Activated gamma-delta T cell treated with anti-CD3 and anti-CD28 coated beads, Interleukin-2, amount 50 U/mL, for 16 hours (primary cell): ENCODE measurements around the gene SLC38A6.
"Not testable (repeated sequence)": the region's sequence is repeated elsewhere in the genome, so short reads cannot be mapped to it uniquely, and the experiment has no call there.

Experiments
- DNase-seq: peaks from one replicate; pipeline ENCODE4 v3.0.0-alpha.2; 2020; ENCODE audit warnings: low read depth

Gene SLC38A6

DNA sequence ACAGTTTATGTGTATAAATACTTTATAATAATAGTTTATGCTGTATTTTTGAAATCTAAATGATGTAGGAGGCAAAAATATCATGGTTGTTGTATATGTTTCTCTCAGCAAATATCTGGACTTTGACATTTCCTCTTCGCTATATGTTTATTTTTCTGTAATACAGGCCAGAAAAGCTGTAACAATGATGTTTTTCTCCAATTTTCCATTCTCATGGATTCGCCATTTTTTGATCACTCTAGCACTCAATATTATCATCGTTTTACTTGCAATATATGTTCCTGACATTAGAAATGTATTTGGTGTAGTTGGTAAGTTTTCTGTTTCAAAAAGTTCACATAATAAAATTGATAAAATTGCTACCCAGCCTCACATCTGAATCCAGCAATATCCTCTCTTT lies 70.6 kb downstream of the SLC38A6 start:
- DNase-seq: no peak

DNA sequence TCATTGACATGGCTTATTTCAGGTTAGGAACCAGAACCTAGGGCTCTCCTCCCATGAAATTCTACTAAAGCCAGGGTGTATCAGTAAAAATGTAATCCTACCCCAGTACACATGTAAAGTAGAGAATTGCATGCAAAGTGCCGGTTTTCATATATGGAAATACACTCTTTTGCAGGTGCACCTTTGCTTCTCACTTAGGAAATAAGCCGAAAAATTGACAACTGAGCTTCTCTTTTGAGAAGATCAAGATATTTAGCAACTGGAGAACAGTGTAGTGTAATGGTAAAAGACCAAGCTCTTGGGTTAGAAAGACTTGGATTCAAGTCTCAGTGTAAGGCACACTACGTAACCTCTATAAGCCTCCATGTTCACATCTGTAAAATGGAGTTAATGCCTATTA lies 82.4 kb downstream of the SLC38A6 start:
- DNase-seq: no peak

DNA sequence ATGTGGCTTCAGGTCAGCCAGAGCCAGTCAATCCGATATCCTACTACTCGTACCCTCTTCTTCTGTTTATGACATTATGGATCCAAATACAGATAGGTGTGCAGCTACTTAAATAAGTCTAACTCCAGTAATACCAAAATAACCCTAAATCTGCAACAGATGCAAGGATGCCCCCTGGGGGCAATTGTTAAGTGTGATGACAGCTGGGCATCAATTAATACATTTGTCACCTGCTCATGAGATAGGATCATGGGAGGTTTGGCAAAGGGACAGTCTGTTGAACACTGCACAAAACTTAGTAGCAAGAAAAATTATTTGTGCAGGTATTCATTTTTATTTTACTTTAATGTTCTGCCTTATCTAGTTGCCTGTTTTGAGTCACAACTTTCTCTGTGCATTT lies 83.2 kb downstream of the SLC38A6 start:
- no peak for DNase-seq

DNA sequence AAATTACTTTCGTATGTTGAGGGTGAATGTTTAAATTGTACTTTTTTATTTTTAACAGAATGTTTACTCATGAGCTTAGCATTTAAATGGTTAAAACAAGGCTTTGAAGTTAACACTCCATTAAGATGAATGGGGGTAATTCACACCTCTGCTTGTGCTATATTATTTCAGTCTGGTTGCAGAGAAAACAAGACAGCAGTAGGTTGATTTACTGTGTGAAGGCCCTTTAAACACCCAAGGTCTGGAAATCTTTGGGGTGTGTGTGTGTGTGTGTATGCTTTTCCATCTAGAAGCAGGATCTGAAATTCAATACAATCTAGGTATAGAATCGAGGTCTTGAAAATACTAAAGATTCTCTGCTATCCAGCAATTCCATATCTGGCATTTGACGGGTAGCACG lies 83.8 kb downstream of the SLC38A6 start:
- no peak for DNase-seq

DNA sequence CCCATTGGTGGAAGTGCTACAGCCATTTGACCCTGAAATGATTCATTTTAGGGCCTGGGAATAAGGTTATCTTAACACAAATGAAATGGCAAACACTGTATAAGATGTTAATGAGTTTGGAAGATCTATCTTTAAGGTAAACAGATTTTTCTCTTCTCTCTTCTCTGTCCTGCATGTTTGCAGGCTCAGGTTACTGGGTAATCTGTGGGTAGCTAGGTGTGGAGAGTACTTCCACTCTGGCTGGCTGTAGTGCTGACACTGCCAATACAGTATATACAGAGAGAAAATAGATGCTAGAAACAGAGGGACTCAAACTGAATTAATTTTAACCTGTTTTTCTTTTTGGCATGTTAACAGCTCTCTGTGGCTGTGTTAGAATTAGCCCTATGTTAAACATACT lies 84.6 kb downstream of the SLC38A6 start:
- DNase-seq: no peak

DNA sequence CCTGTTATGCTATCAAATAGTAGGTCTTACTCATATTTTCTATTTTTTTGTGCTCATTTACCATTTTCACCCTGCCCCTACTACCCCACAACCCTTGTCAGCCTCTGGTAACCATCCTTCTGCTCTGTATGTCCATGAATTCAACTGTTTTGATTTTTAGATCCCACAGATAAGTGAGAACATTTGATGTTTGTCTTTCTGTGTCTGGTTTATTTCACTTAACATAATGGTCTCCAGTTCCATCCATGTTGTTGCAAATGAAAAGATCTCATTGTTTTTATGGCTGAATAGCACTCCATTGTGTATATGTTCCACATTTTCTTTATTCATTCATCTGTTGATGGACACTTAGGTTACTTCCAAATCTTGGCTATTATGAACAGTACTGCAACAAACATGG lies 91.4 kb downstream of the SLC38A6 start:
- not testable (repeated sequence) for DNase-seq

DNA sequence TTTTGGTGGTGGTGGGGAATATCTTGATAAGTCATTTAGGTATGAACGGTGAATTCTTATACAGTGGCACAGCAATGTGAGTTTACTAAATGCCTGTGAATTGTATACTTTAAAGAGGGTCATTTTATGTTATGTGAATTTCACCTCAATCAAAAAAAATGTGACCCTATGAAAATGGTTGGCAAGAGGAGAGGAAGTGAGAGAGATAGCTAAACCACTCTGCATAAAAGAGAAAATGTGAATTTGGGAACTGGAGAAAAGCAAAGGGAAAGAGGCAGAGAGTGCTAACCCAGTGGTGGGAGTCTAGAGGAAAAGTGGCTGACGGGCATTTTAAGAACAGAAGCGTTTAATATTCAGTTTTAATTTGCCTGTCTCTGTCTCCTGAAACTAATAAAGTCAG lies 93.8 kb downstream of the SLC38A6 start:
- no peak for DNase-seq

DNA sequence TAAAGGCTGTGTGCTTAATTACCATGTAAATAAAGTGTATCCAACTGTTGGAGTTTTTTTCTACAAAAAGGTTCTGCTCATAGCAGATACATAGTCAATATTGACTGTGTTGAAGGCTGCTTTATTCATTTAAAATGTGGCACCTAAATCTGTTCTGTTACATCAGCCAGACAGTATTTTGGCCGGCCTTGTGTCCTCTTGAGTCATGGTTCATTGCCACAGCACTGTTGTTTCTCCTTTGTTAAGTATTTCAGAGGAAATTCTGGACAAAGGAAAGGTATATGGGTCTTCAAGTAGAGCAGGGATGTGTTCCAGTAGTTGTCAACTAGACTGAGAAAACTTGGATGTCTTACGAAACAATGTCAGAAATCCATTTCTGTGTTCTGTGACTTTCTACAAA lies 95.5 kb downstream of the SLC38A6 start:
- no peak for DNase-seq

DNA sequence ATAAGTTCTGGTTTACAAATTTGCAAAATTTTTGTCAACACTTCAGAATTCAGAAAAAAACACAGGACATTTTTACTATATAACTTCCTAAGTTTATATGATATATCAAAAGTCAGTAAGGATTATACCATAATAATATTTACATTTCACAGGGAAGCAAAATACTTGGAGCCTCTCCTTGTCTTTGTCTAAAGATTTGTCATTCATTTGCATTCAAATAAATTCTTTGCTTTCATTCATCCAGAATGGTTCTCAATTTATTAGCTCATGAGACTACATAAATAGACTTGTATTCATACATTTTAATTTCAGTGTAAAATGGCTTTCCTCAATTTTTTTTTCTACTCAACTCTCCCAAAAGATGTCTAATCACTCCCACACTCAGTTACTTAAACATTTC lies 96.4 kb downstream of the SLC38A6 start:
- DNase-seq: no peak

DNA sequence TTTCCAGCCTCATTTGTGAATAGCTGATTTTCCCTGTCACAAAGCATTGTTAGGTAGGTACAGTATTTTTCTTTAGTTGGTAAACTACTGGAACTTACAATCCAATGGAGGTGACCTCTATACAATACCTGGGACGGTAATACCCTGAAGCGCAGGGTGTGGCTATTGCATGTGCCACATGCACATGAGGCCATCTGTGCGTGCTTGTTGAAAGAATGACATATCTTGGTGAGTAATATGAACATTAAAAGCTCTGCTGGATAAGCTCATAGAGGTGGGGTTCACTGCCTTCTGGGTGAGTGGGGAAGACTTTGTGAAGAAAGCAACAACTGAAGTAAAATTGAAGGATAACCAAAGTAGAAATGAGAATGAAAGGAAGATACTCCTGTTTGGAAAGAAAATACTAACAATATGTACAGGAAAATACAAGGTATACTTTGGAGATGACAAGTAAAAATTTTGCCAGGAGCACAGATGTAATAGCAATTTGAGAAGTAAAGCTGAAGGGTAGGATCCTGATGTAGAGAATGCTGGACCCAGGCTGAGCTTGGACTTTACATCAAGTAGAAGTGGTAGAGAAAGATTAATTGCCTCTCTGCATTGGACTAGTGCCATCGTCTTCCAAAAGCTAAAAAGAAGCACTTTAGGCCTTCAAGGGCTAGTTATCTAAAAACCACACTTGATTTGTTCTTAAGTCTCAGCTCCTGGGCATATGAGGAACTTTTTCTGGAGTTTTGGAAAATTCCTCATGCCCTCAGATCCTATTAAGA lies 97.1 kb downstream of the SLC38A6 start:
- no peak for DNase-seq

DNA sequence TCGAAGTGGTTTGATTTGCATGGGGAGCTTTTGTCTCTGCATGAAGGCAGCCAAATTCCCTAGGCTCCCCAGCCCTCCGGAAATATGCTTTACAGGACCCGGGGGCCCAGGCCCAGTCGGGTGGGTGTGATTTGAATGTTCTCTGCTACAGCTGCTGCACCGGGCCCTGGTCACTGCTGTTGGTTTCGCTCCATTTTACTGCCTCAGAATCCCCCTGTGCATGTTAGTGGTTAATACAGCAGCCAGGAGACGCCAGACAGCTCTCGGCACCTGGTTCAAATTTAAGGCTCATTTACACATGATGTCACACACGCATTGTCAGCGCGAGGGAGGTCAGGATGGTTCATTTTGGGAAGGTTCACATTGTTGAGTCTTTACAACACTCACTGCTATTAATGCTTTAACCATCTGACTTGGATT lies 99.6 kb downstream of the SLC38A6 start:
- no peak for DNase-seq

DNA sequence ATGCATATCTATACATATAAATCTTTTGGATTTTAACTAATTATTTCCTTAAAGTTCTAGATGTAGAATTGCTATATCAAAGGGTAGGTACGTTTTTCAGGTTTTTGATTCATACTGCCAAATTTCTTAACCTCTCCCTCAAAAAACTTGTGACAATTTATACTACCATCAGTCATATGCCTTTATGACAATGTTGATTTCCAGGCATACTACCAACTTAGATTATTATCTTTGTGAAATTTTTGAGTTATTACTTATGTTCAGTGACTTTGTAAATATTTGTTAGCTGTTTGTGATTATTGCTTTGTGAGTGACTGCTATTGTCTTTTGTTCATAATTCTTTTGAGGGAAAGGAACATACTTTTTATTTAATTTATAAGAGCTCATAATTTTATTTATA lies 107.0 kb downstream of the SLC38A6 start:
- DNase-seq: no peak

DNA sequence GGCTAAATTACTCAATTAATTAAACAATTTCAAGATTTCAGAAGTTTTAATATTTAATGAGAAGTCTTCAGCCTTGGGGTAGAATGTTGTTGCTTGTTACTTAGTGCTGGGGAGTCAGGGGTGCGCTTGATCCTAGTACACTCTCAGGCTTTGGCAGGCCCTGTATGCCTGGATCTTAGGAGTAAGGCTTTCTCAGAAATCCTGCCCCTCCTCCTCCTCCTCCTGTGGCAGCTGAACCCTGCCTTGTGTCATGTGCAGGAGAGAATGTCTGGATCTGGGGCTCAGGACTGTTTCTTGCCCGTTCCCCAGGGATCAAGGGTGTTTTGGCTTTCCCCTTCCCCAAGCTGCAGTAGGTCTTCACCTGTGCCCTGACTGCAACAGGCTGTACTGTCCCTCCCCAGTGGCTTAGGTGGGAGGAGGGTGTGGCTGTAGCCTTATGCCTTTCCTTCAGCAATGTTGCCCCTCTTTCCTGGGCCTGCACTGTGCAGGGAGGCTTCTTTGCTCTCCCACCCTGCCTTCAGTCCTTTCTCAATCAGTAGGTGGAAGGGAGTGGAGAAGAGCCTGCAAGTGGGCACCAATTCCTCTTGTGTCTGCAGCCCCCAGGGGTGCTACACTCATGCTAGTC lies 108.2 kb downstream of the SLC38A6 start:
- no peak for DNase-seq

DNA sequence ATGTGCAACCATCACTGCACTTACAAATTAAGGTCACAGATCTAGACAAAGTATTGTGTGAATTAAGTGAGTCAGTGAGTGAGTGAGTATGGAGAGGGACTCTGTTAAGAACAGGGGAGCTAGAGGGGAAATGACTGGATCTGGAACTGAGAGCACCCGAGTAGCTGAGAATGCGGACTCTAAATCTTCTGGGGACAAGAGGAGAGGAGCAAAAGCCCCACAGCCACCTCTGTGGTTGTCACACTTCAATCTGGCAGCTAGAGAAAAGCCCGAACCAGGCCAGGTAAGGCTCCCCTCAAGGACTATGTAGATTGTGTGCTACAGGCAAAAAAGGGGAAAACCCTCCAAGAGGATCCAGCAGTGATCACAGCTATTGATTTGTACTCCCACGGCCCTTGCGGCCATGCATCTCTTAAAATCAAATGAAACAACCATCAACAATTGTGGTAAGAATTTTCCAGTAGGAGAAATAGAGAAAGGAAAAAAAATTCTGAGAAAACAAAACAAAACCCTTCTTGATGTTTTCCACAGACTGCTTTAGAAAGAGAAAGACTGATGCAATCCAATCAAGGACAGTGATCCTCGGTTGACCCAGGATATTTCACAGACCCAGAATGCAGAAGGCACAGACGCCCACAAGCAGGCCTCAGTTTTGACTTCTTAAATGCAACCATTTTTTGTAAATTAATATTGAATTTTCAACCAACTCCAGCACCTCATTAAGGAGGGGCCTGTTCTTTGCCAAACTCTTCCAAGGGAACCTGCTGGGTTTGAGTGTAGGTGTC lies 109.6 kb downstream of the SLC38A6 start:
- DNase-seq: no peak

DNA sequence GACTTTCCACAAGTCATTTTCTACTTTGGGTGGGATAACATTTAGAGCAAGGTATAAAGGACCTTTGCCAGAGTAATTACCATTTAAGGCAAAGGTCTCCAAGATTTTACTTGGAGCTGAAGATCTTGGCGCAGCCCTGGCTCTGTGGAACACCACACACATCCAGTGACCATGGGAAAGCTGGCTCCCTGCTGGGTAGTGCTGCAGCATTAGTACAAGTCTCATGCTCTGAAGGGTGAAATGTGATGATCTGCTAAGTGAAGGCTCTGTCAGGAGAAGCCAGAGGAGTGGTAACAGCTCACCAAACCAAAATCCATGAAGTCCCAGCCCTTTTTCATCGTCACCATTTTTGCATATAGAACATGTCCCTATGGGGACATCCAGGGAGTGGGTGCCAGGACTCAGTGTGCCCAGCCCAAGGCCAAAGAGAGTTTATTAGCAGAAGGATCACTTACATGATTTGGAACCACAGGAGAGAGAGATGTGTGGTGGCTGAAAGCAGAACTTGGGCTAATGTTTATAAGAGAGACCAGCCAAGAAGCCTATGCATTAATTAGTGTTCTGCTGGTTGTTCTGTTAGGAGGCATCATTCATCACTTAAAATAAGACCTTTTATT lies 110.7 kb downstream of the SLC38A6 start:
- DNase-seq: no peak

DNA sequence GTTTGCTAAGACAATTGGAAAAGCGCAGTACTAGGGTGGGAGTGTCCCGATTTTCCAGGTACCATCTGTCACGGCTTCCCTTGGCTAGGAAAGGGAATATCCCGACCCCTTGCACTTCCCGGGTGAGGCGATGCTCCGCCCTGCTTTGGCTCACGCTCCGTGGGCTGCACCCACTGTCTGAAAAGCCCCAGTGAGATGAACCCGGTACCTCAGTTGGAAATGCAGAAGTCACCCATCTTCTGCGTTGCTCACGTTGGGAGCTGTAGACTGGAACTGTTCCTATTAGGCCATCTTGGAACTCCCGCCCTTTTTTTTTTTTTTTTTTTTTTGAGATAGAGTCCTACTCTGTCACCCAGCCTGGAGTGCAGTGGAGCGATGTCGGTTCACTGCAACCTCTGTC lies 117.1 kb downstream of the SLC38A6 start:
- not testable (repeated sequence) for DNase-seq

DNA sequence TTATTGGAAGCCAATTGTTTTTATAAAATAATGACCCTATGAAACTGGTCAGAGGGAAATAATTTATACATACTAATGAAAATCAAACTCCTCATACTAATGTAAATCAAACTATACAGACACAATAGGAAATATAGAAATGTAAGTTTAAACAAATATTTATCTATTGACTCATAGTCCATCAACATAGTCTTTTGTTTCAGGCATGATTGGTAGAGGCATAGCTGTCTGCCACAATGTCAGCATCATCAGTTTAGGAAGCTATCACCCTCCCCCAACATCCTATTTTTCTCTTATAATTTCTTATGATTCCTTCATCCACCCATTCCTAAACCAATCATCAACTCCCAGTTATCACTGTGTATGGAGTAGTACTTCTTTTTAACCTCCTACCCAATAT lies 117.7 kb downstream of the SLC38A6 start:
- no peak for DNase-seq

DNA sequence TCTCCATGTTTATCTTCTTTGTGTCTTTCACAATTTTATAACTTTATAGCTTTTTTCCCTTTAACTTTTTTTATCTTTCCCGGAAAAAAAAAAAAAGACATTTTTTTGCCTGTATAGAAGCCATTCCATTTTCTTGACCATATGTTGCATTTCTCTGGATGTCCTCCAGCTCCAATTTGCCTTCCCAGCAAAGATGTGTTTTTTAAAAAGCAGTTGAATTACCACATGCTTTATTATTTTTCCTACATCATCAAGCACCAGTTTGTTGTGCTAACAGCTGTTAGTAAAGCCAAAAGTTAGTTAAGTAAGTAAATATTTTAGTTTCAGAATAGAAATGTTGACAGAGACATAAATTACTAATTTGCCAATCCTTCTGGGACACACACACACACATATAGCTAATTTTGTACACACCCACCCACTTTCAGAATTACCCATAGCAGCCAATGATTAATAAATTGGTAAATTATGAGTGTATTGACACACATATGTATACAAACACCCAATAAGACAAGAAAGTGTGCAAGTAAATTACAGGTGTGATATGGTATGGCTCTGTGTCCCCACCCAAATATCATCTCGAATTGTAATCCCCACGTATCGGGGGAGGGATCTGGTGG lies 118.3 kb downstream of the SLC38A6 start:
- no peak for DNase-seq

DNA sequence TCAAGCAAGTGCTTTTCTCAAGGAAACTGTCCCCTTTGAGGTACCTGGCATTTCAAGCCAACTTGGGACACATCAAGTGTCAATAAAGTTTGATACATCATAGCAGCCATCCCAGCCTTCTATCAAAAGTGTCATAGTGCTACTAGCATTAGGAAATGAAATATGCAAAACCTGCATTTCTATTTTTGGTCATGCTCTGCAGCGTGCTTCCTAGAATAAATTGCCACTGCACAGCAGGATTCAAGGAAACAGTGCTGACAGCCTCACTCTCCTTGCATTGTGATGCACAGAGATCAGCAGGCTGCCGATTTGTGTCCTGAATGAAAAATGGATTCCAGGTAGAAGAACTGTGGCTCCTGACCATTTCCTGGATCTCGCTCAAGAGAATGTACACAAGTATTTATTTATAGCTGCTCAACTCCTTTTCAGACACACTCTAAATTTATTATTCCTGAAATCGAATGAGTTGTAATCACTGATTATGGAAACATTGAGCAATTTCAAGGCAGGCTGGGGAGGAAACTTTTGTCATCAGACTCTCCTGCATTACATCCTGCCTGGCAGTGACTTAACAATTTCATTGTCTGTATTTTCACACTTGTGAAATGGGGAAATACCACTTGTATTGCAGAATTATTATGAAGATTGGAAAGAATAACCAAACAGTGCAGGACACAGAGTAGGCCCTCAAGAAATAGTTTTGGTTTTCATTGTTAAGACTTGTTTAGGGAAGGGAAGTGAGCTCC lies 120.9 kb downstream of the SLC38A6 start:
- DNase-seq: no peak
